Femur (tissue), 1 donor: ENCODE data around the gene CEP128.
A peak's percentile ranks its signal among the peaks of the same experiment; 100 is the strongest.
"Not testable (repeated sequence)": the region's sequence is repeated elsewhere in the genome, so short reads cannot be mapped to it uniquely, and the experiment has no call there.

Experiments used
- DNase-seq: peaks from one replicate; pipeline ENCODE4 v3.0.0-alpha.2; 2017

CEP128 gene

GRCh38 chr14:80941241-80942185 lies at the start of gene CEP128:
TSS of gene CEP128 (minus strand) at chr14:80941738.
- DNase-seq: peak; percentile 98

GRCh38 chr14:80988735-80989429 lies 47.3 kb upstream of the CEP128 start:
- DNase-seq: no peak

- DNase-seq: no peak
Observed at GRCh38 chr14:80988192-80988591, 46.7 kb upstream of the CEP128 start.

- DNase-seq: peak; percentile 59
Observed at GRCh38 chr14:80987235-80988032, 45.9 kb upstream of the CEP128 start.

- DNase-seq: no peak
Observed at GRCh38 chr14:80982711-80983110, 41.2 kb upstream of the CEP128 start.

GRCh38 chr14:80981673-80982072 lies 40.1 kb upstream of the CEP128 start:
- DNase-seq: no peak

GRCh38 chr14:80981156-80981555 lies 39.6 kb upstream of the CEP128 start:
- no peak for DNase-seq

- DNase-seq: no peak
Observed at GRCh38 chr14:80979951-80980350, 38.4 kb upstream of the CEP128 start.

- peak; percentile 35 for DNase-seq
Observed at GRCh38 chr14:80978403-80978802, 36.9 kb upstream of the CEP128 start.

- no peak for DNase-seq
Observed at GRCh38 chr14:80977221-80977620, 35.7 kb upstream of the CEP128 start.

- no peak for DNase-seq
Observed at GRCh38 chr14:80974679-80975078, 33.1 kb upstream of the CEP128 start.

- peak; percentile 47 for DNase-seq
Observed at GRCh38 chr14:80973931-80974641, 32.5 kb upstream of the CEP128 start.

- no peak for DNase-seq
Observed at GRCh38 chr14:80965037-80965436, 23.5 kb upstream of the CEP128 start.

GRCh38 chr14:80959496-80959895 lies 18.0 kb upstream of the CEP128 start:
- peak; percentile 29 for DNase-seq

- DNase-seq: no peak
Observed at GRCh38 chr14:80958939-80959338, 17.4 kb upstream of the CEP128 start.

- DNase-seq: no peak
Observed at GRCh38 chr14:80958226-80958625, 16.7 kb upstream of the CEP128 start.

GRCh38 chr14:80957613-80958012 lies 16.1 kb upstream of the CEP128 start:
- no peak for DNase-seq

- no peak for DNase-seq
Observed at GRCh38 chr14:80956922-80957321, 15.4 kb upstream of the CEP128 start.

- DNase-seq: no peak
Observed at GRCh38 chr14:80956102-80956501, 14.6 kb upstream of the CEP128 start.

GRCh38 chr14:80955416-80955941 lies 13.9 kb upstream of the CEP128 start, which contains the start of gene TSHR:
TSS of gene TSHR (plus strand) at chr14:80955621. CDS start at chr14:80955681, 60 bp downstream.
- peak; percentile 39 for DNase-seq

GRCh38 chr14:80954687-80955299 lies 13.3 kb upstream of the CEP128 start:
- DNase-seq: peak; percentile 82

GRCh38 chr14:80953211-80953610 lies 11.7 kb upstream of the CEP128 start:
- not testable (repeated sequence) for DNase-seq
